Skin of body (tissue), 2 donors: Measurements from ENCODE around the gene OTOG. TPM values are rescaled to one million over a fixed set of nuclear protein-coding genes. Genes with fewer than 3 reads are reported as not detected.

Experiments used
- DNase-seq: peaks from one replicate; lab custom pipeline; 2025; lab: John Stamatoyannopoulos, UW
- total RNA-seq: library from RNA; depleted of rRNA; stranded (reverse); fragments of >200 nt; gene quantifications from one replicate; pipeline ENCODE4 v1.2.3, GENCODE V29; 2014

OTOG gene
- total RNA-seq, 1 donor from 2014 or later = under 0.01 TPM

DNA sequence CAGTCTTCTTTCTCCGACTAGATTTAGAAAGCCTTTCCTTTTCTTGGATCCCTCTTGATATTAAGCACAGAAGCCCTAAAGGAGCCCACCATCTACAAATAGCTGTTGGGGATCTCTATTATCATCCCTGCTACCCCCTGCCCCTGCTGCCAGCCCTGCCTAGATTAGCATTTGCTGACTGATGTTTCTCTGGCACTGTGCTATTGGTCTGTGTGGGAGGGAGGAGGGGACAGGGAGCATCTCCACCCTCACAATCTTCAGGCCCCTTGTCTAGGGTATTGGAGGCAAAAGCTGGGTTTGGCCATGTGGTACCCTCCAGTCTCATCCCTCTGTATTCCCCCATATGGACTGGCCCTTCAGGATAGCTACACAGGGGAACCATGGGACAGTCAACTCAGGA lies 9.0 kb upstream of the OTOG start:
- no peak for DNase-seq

DNA sequence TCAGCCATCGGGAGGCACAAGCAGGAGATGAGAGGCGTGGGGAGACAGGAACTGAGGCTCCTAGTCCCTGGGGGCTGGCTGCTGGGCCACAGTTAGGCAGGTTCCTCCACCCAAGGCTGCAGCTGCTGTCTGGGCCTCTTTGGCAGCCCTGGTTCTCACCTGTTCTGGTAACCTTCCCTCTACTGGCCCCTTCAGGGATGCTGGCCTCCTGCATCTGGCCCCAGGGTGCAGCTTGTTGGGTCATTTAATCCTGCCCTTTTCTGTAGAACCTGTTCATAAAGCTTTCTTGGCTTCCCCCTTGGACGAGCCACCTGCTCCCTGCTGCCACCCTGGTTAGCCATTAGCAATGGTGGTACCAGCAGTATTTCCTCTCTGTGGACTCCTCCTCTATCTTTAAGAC lies 8.3 kb upstream of the OTOG start:
- no peak for DNase-seq

DNA sequence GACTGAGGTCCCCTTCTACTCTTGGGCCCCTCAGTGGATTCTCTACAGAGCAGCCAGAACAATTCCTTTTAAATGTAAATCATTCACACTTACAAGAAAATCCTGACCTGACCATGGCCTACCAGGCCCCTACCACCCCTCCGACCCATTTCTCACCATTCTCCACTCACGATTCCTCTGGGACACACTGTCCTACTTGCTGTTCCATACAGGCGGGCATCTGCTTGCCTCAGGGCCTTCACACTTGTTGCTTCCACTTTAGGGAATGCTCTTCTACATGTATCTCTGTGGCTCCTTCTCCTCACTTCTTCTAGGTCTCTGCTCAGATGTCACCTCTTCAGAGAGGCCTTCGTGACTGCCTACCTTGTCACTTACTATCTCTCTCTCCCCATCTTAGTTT lies 6.3 kb upstream of the OTOG start:
- DNase-seq = no peak

DNA sequence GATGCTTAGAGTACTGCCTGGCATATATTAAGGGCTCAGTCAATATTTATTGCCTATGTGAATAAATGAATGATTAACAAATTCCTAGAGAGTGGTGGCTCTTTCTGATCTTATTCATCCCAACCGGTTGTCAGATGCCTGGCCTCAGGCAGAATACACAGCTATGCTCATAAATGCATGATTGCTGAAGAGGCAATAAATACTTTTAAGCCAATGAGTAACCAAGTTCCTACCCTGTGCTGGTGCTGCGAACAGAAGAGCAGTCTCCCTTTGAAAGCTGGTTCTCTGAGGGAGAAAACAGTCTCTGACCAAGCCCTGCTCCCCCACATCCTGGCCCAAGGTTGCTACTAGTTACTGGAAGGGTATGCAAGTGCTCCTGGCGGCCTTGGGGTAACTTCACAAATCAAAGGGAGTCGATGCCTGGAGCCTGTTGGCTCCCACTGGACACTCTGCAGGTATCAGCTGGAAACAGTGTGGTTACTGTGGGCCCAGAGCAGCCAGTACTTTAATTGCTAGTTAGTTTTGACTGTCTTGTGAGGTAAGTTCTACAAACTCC lies 5.7 kb upstream of the OTOG start:
- DNase-seq = no peak

DNA sequence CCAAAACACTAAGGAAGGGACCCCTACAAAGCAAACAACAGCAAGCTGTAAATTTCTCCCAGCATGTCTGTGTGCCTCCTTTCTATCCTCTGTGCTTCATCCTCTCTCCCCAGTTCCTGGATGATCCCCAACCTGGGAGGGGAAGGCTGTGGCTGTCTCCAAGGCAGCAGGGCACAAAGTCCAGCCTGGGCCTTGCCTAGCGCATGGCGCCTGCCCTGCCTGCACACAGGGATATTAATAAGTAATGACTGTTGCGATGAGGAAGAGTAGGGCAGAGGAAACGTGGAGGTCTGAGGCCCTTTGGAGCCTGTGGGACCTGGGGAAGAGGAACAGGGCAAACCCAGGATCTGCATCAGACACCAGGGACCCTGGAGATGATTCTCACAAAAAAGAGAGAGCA lies 4.8 kb upstream of the OTOG start:
- no peak for DNase-seq

DNA sequence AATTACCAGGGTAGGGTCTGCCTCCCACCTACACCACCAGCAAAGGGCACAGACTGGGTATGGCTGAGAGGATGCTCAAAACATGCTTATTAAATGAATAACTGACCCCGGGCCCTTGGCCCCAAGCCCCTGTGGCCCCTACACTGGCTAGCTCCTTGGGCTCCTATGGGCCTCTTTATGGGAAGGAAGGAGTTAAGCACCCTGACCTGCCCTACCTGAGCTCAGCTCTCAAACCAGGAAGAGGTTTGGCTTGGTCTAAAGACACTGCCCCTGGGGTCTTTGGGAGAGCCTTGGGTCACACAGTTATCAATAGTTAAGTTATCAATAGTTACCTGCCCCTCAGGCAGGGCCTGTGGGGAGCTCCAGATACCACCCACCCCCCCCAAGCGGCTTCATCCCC lies 4.0 kb upstream of the OTOG start:
- no peak for DNase-seq

DNA sequence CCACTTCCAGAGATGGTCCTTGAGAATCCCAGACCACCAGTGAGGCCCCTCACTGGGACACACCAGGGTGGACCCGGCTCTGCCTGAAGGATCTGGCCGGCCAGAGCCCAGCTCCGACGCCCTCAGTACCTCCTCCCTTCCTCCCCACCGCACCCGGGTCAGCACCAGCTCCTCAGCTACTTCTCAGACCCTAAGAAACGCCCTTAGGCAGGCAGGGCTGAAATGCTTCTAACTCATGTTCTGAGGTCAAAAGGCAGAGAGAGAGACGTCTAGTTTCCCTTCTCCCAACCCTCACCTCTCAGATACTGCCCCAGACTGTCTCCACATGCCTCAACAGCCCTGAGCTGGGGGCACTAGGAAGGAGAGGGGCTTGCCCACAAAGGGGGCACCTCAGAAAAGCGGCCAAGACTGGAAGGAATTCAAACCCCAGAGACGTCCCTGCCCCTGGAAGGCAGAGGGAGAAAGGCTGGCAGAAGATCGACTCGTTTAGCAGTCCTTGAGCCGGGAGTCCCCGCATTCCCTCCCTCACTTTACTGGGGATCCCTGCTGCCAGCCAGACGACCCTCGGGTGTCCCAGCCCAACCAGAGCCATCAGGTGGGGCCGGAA lies 3.4 kb upstream of the OTOG start:
- no peak for DNase-seq

DNA sequence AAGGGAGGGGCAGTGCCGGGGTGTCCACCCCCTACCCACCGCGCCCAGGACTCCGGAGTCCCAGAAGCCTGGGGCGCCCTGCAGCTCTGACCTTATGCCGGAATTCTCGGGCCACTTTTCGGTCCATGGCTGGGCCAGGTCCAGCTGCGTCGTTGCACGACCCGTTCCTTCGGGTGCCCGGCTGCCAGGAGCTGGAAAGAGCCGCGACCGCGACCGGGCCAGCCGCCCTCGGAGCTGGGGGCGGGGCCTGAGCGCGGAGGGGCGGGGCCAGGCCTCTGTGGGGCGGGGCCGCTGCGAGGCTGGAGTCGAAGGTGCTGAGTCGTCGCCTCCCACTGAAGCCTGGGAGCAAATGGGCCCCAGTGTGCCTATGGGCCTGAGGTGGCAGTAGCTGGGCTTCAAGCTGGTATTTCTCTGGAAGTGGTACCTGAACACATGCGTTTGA lies 2.9 kb upstream of the OTOG start, which contains the start of gene USH1C:
USH1C (minus strand) TSS at position 236 of the 442 bp plus-strand sequence; CDS start at position 127, 109 bp downstream.
- DNase-seq = no peak

DNA sequence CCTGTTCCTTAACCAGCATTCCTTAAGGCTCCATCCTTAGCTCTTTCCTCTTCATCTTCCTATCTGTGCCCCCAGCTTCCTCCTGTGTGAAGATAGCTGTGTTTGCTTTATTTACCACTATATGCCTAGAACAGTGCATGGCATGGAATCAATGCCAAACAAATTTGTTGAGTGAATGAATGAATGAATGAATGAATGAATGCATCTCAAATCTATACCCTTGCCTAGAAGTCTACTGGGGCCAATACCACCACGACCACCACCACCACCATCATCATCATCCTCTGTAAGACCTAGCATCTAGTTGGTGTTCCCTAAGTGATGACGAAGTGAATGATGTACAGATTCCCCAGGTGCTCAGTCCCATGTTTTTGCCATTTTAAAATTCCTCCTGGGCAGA lies 819 bp upstream of the OTOG start:
- DNase-seq = no peak

DNA sequence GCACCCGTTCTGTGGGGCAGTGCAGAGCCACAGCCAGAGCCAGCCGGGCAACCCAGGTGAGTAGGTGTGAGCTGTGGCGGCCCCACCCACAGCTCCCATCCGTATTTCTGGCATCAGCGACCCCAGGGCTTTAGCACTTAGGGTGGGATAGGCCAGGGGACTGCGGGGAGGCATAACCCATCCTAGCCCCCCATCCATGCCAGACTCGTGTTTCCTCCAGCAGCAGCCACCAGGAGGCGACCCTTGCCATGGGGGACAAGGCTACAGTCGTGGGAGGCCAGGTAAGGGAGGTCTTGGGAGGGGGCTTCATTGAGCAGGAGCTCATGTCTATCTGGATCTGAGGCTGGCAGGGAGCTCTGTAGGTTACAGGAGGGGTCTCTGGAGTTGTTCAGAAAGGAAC lies 873 bp downstream of the OTOG start:
- no peak for DNase-seq

DNA sequence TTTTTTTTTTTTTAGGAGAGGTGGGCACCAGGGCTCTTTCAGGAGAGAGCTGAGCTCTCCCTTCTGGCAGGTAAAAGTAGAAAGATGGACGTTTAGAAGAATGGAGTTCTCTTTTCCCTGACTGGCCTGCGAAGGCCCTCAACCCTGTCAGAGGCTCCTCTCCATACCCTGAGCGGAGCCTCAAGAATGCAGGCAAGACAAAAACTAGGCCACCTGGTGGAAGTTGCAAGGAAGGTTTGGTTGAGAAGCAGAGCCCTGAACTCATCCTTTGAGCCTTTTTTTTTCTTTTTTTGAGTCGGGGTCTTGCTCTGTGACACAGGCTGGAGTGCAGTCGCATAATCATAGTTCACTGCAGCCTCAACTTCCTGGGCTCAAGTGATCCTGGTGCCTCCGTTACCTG lies 1.4 kb downstream of the OTOG start:
- no peak for DNase-seq

DNA sequence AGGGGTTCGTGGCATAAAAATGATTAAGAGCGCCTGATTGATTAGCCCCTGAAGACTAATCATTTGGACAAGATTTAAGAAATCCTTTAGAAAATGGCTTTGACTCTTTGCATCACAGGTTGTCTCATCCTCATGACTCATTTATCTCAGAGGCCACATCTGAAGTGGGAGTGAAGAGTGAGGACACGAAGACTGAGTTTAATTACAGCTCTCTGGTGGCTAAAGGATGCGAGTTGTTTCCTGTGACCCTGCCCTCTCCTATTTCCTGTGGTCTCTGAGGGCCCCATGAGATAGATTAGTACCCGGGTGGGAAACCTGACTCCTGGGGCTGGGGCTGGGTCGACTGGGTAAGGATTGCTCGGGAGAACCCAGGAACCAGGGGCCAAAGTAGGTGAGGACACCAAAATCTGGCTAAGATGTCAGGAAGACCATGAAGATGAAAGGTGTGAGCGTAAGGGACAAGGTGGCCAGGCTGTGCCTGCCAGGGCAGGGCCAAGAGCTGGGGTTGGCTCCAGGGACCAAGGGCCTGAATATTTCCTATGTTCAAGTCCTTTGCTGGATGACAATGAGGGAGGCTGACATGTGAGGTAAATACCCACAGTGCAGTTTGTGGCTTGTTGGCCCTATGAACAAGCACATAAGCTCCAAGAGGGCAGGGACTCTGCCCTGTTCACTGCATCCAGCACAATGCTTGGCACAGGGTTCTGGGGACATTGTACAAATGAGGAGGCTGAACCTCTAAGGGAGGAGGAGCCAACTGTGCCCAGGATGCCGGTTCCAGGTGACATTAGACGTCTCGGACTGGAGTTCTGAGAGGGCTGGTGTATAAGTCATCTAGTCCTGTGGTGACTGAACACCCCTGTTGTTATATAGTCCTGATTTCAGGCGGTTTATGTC lies 3.6 kb downstream of the OTOG start:
- no peak for DNase-seq

DNA sequence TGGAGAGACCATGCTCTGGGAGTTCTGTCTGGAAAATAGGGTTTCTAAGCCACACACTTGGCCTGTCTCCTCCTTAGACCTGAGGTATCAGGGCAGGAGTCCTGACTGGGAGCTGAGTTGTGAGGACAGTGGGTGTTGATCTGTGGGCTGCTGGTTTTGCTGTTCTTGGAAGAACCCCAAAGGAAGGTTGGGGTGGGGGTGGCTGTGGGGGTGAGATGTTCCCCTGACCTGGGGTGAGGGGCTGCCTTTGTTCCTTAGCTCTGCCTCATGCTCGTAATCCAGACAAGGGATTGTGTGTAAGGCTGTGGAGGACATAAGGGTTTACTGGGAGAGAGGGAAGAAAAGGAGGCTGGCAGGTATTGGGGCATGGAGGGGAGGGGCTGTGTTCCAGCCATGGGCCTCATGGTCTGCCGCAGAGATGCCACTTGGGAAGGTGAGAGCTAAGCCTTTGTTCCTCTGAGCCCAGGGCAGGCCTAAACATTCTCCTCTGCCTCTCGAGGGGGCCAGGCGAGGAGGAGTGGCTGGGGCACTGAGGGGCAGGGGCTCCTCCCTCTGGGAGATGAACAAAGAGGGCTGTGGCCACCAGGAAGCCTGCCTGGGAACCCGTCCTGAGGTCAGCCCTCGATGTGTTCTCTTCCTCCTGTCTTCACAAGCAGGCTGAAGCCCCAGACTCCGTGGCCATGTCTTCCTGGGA lies 4.4 kb downstream of the OTOG start:
- no peak for DNase-seq

DNA sequence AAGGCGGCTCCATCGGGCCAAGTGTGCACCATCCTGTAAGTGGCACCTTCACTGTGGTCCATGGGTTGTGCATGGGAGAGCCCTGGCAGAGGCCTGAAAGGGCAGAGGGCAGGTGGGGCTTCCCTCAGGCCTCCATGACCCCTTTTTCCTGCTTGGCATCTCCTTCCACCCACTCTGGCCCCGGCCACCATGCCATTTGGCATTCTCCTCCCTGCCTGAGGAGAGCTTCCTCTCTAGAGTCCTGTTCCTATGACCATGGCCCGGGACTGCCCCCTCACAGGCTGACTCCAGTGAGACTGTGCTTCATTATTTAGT lies 4.9 kb downstream of the OTOG start:
- DNase-seq = no peak

DNA sequence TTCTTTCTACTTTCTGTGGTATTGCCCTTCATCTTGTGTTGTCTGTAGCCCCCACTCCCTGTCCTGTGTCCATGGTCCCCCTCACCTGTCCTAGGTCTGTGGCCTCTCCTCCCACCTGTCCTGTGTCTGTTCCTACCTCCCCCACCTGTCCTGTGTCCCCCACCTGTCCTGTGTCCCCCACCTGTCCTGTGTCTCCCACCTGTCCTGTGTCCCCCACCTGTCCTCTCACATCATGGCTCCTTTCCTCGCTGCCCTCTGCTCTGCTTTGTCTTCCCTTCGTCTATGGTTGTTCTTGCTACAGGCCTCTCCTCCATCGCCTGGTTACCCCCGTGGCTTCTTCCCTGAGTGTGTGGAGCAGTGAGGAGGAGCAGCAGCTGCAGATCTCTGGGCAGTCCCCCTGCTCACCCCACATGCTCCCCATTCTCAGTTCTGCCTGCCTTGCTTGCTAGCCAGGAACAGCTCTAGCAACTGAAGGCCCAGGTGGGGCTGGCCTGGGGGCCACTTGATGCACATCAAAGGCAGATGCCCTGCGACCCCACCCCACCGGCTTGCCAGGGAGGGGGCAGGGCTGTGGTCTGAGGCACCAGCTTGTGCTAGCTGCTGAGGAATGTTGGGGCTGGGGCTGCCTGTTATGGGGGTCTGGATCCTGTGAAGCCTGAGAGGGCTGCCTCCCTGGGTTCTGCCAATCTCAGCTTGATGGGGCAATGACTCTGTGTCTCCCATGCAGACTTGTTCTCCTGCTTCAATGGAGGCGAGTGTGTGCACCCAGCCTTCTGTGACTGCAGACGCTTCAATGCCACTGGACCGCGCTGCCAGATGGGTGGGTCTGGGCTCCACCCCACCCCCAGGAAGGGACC lies 5.6 kb downstream of the OTOG start:
- no peak for DNase-seq

DNA sequence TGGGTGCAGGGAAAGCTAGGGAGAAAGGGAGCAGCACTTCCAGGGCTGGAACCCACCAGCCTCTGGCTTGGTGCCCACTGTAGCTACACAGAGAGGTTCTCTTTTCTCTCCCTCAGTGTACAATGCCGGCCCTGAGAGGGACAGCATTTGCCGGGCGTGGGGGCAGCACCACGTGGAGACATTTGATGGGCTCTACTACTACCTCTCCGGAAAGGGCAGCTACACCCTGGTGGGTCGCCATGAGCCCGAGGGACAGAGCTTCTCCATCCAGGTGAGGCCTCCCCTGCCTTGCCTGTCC lies 6.1 kb downstream of the OTOG start:
- no peak for DNase-seq

DNA sequence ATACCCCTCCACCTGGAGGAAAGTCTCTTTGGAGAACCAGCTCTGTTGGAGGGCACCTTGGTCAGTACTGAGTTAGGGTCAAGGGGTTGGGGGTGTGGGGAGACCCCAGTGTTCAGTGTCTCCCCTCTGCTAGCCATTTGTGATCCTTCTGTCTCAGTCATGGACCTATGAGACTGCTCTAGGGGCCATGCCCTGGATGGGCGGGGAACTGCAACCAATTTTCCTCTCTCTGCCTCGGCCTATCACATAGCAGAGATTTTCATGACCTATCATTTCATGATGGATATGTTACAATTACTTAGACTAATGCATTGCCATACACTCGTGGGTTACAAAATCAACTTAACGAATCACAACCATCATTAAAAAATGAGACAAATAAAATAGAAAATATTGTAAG lies 7.4 kb downstream of the OTOG start:
- no peak for DNase-seq

DNA sequence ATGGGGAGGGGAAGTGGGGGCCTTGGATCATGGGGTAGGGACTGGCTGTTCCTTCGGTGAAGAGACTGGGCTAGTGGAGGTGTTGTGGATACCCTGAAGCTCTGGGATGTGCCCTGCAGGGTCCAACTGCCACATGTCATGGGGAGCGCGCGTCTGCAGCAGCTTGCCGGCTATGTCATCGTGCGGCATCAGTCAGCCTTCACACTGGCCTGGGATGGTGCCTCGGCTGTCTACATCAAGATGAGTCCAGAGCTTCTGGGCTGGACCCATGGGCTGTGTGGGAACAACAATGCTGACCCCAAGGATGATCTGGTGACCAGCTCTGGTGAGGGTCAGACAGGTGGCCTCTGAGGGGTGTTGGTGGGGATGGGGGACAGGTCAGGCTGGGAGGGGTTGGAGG lies 9.9 kb downstream of the OTOG start:
- no peak for DNase-seq

DNA sequence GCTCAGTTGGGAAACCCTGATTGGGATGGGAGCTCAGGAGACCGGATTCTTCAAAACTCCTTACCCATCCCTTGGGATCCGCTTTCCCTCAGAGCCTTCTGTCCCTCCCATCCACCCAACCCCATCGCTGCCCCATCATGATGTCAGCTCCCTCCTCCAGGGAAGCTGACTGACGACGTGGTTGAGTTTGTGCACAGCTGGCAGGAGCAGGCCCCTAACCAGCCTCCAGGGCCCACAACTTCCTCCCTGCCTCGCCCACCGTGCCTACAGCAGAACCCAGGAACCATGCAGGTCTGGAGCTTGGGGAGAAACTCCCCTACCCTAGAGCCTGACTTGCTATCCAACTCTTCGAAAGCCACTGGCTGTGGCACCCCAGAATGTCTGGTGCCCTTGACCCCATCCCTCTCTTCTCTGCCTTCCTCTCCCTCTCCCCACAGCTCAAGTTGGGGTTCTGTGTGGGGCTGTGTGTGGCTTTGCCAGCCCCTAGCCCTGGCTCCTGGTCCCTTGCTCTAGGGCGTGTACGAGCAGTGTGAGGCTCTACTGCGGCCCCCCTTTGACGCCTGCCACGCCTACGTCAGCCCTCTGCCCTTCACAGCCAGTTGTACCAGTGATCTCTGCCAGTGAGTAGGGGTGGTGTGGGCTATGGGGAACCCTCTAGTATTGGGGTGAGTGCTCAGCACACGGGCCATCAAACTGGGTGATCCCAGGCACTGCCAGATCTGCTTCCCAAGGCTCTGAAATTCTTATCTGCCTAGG lies 11.1 kb downstream of the OTOG start:
- DNase-seq = no peak

DNA sequence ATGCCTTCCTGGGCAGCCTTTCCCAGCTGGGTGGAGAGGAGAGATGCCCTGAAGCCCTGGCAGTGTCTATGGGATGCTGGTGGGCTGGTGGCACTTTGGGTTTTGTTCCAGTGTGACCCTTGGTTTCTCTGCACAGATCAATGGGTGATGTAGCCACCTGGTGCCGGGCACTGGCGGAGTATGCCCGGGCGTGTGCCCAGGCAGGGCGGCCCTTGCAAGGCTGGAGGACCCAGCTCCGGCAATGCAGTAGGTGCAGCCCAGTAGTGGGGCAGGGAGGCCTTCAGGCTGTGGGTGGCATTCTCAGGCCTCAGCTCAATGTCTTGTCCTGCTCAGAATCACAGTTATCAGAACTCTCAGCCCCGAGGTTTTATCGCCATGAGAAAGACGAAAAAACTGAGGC lies 11.9 kb downstream of the OTOG start:
- DNase-seq = no peak
